K562 (cell line): ENCODE data around the gene QRICH1. TPM values are rescaled to one million over a fixed set of nuclear protein-coding genes. Genes with fewer than 3 reads are reported as not detected.

Source experiments
- ATAC-seq: fragments of 200-7000 bp; cut with Tn5 transposase; 3 replicates; pipeline ENCODE4 v1.9.1; 2020; ENCODE audit warnings: moderate library complexity
- BruUV-seq: library from RNA; stranded (reverse); fragments of 400-500 nt; replicated peaks from 2 replicates; lab custom pipeline; 2021; lab: Mats Ljungman, UMichigan
- CTCF ChIA-PET: fragments of 300-600 bp; formaldehyde crosslinking; extraction: SDS; loops from one replicate; lab custom pipeline; 2021; ENCODE audit warnings: low intra/inter-chr PET ratio; lab: Yijun Ruan, JAX
- POLR2A ChIA-PET: fragments of 300-600, 350-650 bp; sonication (Branson Sonifier 250); formaldehyde crosslinking; extraction: SDS; loops from one replicate; lab custom pipeline; 2021; ENCODE audit warnings: antibody characterized with exemption, inconsistent platforms; lab: Yijun Ruan, JAX
- DNase-seq, 4 experiments: peaks; one replicate each; pipeline versions ENCODE4 v3.0.0 to v3.0.0-alpha.2; 2011 to 2018; ENCODE audit warnings: low spot score in 3 of 4, mixed read lengths in 3 of 4; ENCODE audit errors: extremely low read depth in 1 of 4
- FAIRE-seq: peaks from 2 replicates; lab custom pipeline; 2011; peaks lifted over from hg19 to GRCh38; lab: Jason Lieb, UNC
- H2AFZ ChIP-seq: 2 replicates; pipeline ENCODE4 v1.6.0; 2011; ENCODE audit warnings: low read depth, low read length, control low read depth, inconsistent platforms
- H3K27ac ChIP-seq: fragments of 200-600 bp; 3 replicates; pipeline ENCODE4 v1.8.0; 2011; ENCODE audit warnings: low read depth, mild to moderate bottlenecking, control low read depth, inconsistent platforms, low read length, moderate library complexity, mixed read lengths; ENCODE audit errors: extremely low read depth
- H3K27me3 ChIP-seq, 2 experiments: fragments of 300-600 bp in 1 of 2; 2 replicates in 1 of 2; 3 replicates in 1 of 2; pipeline versions ENCODE4 v1.6.0 to v1.8.0; 2011; ENCODE audit warnings: inconsistent platforms in 2 of 2, low read length in 2 of 2, mild to moderate bottlenecking in 1 of 2, mixed read lengths in 1 of 2, moderate library complexity in 1 of 2; ENCODE audit not compliant: control insufficient read depth in 2 of 2, insufficient read depth in 2 of 2
- H3K36me3 ChIP-seq: fragments of 300-600 bp; 3 replicates; pipeline ENCODE4 v1.8.0; 2011; ENCODE audit warnings: mild to moderate bottlenecking, low read length, inconsistent platforms; ENCODE audit not compliant: control insufficient read depth, insufficient read depth
- H3K4me1 ChIP-seq, 2 experiments: fragments of 200-600 bp in 1 of 2; replicated peaks in 1 of 2; 2 replicates in 1 of 2; 3 replicates in 1 of 2; pipeline versions ENCODE4 v1.5.1 to v1.8.0; 2011; ENCODE audit warnings: inconsistent platforms in 2 of 2, low read length in 2 of 2, mild to moderate bottlenecking in 1 of 2, mixed read lengths in 1 of 2, moderate library complexity in 1 of 2; ENCODE audit not compliant: control insufficient read depth in 2 of 2, insufficient read depth in 2 of 2
- H3K4me2 ChIP-seq: 2 replicates; pipeline ENCODE4 v1.6.1; 2011; ENCODE audit warnings: low read length, control low read depth, inconsistent platforms, mixed read lengths; ENCODE audit not compliant: insufficient read depth
- H3K4me3 ChIP-seq: fragments of 200-600 bp; sonication (generic), shearing (Covaris generic); 2 replicates; pipeline ENCODE4 v1.5.1; 2016; ENCODE audit warnings: control low read depth, inconsistent platforms
- H3K79me2 ChIP-seq: fragments of 200-600 bp; 3 replicates; pipeline ENCODE4 v1.8.0; 2011; ENCODE audit warnings: low read length, inconsistent platforms; ENCODE audit not compliant: control insufficient read depth, insufficient read depth
- H3K9ac ChIP-seq, 2 experiments: 2 replicates each; pipeline versions ENCODE4 v1.6.0 to v1.6.1; 2011; ENCODE audit warnings: low read depth in 2 of 2, low read length in 2 of 2, control low read depth in 1 of 2, inconsistent platforms in 1 of 2, mild to moderate bottlenecking in 1 of 2, mixed read lengths in 1 of 2; ENCODE audit not compliant: insufficient read depth in 1 of 2
- H3K9me1 ChIP-seq: one replicate; pipeline ENCODE4 v1.6.0; 2011; ENCODE audit warnings: inconsistent platforms, mild to moderate bottlenecking, low read length, moderate library complexity; ENCODE audit not compliant: control insufficient read depth, insufficient read depth
- H3K9me3 ChIP-seq: replicated peaks from 2 replicates; pipeline ENCODE4 v1.5.1; 2011; ENCODE audit warnings: low read depth, low read length, inconsistent platforms; ENCODE audit not compliant: control insufficient read depth, insufficient read depth
- H4K20me1 ChIP-seq: replicated peaks from 2 replicates; pipeline ENCODE4 v1.6.1; 2011; ENCODE audit warnings: low read length, inconsistent platforms, mixed read lengths; ENCODE audit not compliant: control insufficient read depth, insufficient read depth
- DPF2 ChIP-seq: fragments of 450-650 bp; IDR thresholded peaks from 2 replicates; pipeline ENCODE4 v1.6.1; 2016
- EGR1 ChIP-seq: fragments of 450-650 bp; conservative IDR thresholded peaks from 2 replicates; pipeline ENCODE4 v1.6.1; 2017; ENCODE audit warnings: mild to moderate bottlenecking
- GATA2 ChIP-seq: sonication (generic); formaldehyde crosslinking; IDR thresholded peaks from 2 replicates; pipeline ENCODE4 v1.4.0; 2020; ENCODE audit warnings: mild to moderate bottlenecking, missing genetic modification reagents
- GATAD2B ChIP-seq: fragments of 450-650 bp; IDR thresholded peaks from 2 replicates; pipeline ENCODE4 v1.6.1; 2017; ENCODE audit warnings: mild to moderate bottlenecking, borderline replicate concordance
- MCM7 ChIP-seq, 2 experiments: fragments of 450-650 bp; IDR thresholded peaks; 2 replicates each; pipeline ENCODE4 v1.6.1; 2016 to 2018
- NFIC ChIP-seq: fragments of 450-650 bp; IDR thresholded peaks from 2 replicates; pipeline ENCODE4 v1.6.1; 2017; ENCODE audit warnings: mild to moderate bottlenecking, inconsistent platforms
- NFIX ChIP-seq: fragments of 250-450 bp; sonication (Bioruptor Pico); IDR thresholded peaks from 2 replicates; pipeline ENCODE4 v1.4.0; 2020; ENCODE audit warnings: low read depth, mild to moderate bottlenecking, moderate library complexity
- RFX5 ChIP-seq: IDR thresholded peaks from 2 replicates; pipeline ENCODE4 v1.6.1; 2011; ENCODE audit warnings: low read depth, mild to moderate bottlenecking, improper control_type of control experiment, low read length
- YBX1 ChIP-seq: fragments of 450-650 bp; IDR thresholded peaks from 2 replicates; pipeline ENCODE4 v1.7.1; 2016; ENCODE audit warnings: mild to moderate bottlenecking
- ZNF445 ChIP-seq: fragments of 250-450 bp; sonication (Bioruptor Pico); IDR thresholded peaks from 2 replicates; pipeline ENCODE4 v1.4.0; 2020; ENCODE audit warnings: low read depth, mild to moderate bottlenecking, moderate library complexity
- WGBS: fragments of 100-300 bp; shearing (Covaris generic); methylation state at CpG from one replicate; pipeline ENCODE4 v1.1.6; 2016; ENCODE audit warnings: low coverage, mixed read lengths; ENCODE audit not compliant: insufficient coverage; ENCODE audit errors: missing lambda C conversion rate; 5-methylcytosine and 5-hydroxymethylcytosine counted together
- in situ Hi-C: fragments of 300-500 bp; cut with MboI; formaldehyde crosslinking; loops from 4 replicates; pipeline ENCODE4 v1.15.0; 2018; ENCODE audit warnings: inconsistent platforms, mixed read lengths
- intact Hi-C: fragments of 100-400 bp; cut with micrococcal nuclease; formaldehyde crosslinking; loops from 2 replicates; pipeline ENCODE4 v1.14.2; 2022
- polyA plus RNA-seq, 8 experiments: library from polyadenylated mRNA; depleted of rRNA in 4 of 8; stranded (reverse) in 5 of 8; unstranded in 3 of 8; fragments of >200 nt; fragmentation: Nextera tagmentation in 2 of 8; fragmentation: Illumina TruSeq in 1 of 8; extraction: Ambion mirVana in 2 of 8; extraction: Trizol in 1 of 8; gene quantifications; 2 replicates each; pipeline versions ENCODE4 v1.2.1 to v1.2.3, GENCODE V29; 2011 to 2014; ENCODE audit warnings: inconsistent platforms in 1 of 8, missing spikeins in 1 of 8
- total RNA-seq, 7 experiments: library from RNA; depleted of rRNA in 6 of 7; stranded (reverse); fragments of >200 nt in 6 of 7; fragmentation: Illumina TruSeq in 2 of 7; extraction: Trizol in 2 of 7; gene quantifications; 2 replicates each; pipeline versions ENCODE4 v1.2.1 to v1.2.3, GENCODE V29; 2011 to 2021; ENCODE audit warnings: low replicate concordance in 1 of 7
- TF ChIP-seq, protein P1 (sequence below): fragments of 250-450 bp; sonication (Bioruptor Pico); IDR thresholded peaks from 2 replicates; pipeline ENCODE4 v1.5.0; 2021; ENCODE audit warnings: mild to moderate bottlenecking, moderate library complexity

QRICH1 gene
- total and polyA plus RNA-seq, 9 of the 15 experiments (the other 6 are each of a cell fraction or from before 2014, with no cell fraction given) = 20.1 to 99.2 (median 56.7) TPM

DNA sequence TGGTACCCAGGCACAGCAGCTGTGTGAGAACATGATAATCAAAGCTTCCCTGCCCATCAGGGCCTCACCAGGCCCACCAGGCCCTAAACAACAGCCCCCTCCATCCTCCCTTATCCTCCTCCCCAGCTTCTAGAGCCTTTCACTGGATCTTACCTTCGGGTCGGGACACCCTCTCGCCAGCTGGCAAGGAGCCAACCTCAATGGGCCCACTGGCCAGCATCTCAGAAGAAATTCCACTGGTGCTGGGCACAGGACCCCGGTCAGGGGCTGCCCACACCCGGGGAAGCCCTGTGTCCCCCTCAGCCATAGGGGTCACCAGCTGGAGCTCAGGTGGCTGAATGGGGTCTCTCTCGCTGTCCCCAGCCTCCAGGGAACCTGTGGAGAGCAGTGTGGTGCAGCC is 17.5 kb upstream of the QRICH1 start:
- in situ Hi-C loops = no loop called here
- peaks cover 85% of the 10 kb centered on the region for H3K36me3 ChIP-seq
- no peaks in the 10 kb centered on the region for H3K9me3 ChIP-seq
- ChIA-PET CTCF (no interaction called here), POLR2A (no interaction called here)
- H3K79me2 ChIP-seq = no peaks in the 10 kb centered on the region
- no TSS peak for BruUV-seq
- no peak overlapping the region for H3K9ac ChIP-seq
- WGBS = 54% methylated on average over 3 of the region's 6 CpGs
- no peaks in the 10 kb centered on the region for H3K9me1 ChIP-seq
- no peak for ATAC-seq
- intact Hi-C loops = no loop called here
- no peaks in the 10 kb centered on the region for H3K27me3 ChIP-seq
- no peak overlapping the region for H3K27ac ChIP-seq
- DNase-seq = no peak
- no peak for FAIRE-seq
- TF ChIP-seq ZNF445 (no peak), DPF2 (no peak), NFIX (CRISPR knock-in tag) (0 out of 2 replicates have a peak, but pooled peaks have one; percentile 4), YBX1 (no peak), MCM7 (IDR thresholded peaks at IDR 0.05) (no peak), NFIC (peak; percentile 79), RFX5 (no peak), EGR1 (no peak)
- H3K4me2 ChIP-seq = no peak overlapping the region
- peaks cover 0 to 3% of the 10 kb centered on the region in 2 experiments; a peak in 1 of 5 replicates for H3K4me1 ChIP-seq
- H2AFZ ChIP-seq = no peak overlapping the region
- H3K4me3 ChIP-seq = no peak overlapping the region
- H4K20me1 ChIP-seq = no peaks in the 10 kb centered on the region

DNA sequence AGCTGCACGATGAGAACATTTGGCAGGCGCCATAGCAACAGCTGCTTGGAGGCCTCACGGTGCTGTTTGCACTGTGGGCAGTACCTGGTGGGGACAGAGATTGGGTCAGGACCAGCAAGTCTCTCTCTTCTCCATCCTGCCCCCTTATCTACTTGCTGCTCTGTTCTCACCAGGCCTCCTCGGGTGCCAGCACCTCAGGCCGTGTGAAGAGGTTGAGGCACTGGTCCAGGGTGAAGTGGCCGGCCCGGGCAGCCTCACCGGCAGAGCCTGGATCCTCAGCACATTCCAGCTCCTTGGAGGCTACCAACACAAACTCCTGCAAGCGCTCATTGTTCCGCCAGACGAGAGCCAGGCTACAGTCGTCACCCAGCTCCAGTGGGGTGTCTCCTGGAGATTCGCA is 16.9 kb upstream of the QRICH1 start:
- ChIA-PET POLR2A (interaction anchor here (1.1 kb wide), 1 partner anchor 15 kb away, joined by 3 read pairs; no protein-coding TSS in a partner anchor), CTCF (no interaction called here)
- H2AFZ ChIP-seq = no peak overlapping the region
- H3K4me2 ChIP-seq = no peak overlapping the region
- no TSS peak for BruUV-seq
- H3K79me2 ChIP-seq = 0 out of 3 replicates have a peak, but pooled peaks cover 1% of the 10 kb centered on the region
- DNase-seq (no peak), ATAC-seq (no peak), FAIRE-seq (no peak)
- no peak overlapping the region for H3K4me3 ChIP-seq
- TF ChIP-seq, protein P1, sequence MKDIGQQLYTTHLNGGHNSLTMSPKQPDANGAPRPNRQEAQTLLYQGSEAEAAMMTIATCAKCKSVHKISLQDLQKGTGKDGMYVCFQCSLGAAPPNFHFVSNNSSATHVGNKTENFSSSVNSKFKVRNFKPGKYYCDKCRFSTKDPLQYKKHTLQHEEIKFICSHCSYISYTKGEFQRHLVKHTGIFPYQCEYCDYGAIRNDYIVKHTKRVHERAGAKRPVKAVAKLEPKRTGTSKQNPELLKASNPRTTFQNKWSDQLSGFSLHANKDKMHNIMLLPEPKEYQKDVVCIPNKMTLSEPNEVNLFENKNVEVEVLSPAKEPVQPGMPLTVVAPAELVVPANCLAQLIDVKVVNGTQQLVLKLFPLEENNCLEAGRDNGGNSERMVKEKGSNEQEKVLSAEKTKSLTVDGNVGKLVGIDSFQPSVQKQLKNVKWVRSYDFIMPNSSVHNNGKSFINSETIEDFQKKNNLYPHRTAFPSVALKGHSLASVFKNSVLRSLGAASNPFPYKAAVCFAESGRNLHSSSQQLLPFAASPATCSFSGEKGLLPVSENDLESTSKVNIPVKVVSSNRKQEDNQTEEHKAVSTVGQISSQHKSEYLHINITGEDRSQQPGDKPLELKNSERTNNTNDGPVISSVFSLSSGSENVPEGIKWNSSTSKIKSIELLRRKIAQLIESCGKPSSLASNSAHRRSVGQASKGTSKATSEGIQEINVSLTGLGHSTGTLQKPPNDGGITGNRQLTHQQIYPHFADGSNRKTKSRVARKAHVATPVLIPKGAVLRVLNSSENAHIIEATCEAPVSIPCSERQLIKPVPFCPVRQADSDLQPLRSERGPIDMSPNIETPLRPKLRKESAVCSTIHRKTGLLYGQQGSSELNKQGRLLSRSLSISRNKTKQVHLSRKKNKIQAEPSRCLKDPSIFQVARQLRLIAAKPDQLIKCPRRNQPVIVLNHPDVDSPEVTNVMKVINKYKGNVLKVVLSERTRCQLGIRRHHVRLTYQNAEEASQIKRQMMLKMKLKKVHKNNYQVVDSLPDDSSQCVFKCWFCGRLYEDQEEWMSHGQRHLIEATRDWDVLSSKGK (CRISPR knock-in tag) = no peak
- TF ChIP-seq GATA2 = no peak
- TF ChIP-seq GATAD2B = no peak
- H3K36me3 ChIP-seq = peaks cover 82% of the 10 kb centered on the region; the same call in 2 of the 3 replicates
- no peaks in the 10 kb centered on the region for H3K27me3 ChIP-seq
- 83% methylated on average over 4 of the region's 13 CpGs for WGBS
- H3K9me1 ChIP-seq = no peaks in the 10 kb centered on the region
- no peak overlapping the region; a peak in 1 of 4 replicates for H3K9ac ChIP-seq
- no peaks in the 10 kb centered on the region for H4K20me1 ChIP-seq
- intact Hi-C loops (no loop called here), in situ Hi-C loops (no loop called here)
- H3K27ac ChIP-seq = no peak overlapping the region
- H3K4me1 ChIP-seq = peaks cover 0 to 3% of the 10 kb centered on the region in 2 experiments; a peak in 2 of 5 replicates
- no peaks in the 10 kb centered on the region for H3K9me3 ChIP-seq
